ENCODE measurements around the gene OBSCN. TPM values are rescaled to one million over a fixed set of nuclear protein-coding genes. Genes with fewer than 3 reads are reported as not detected.

Gene OBSCN
- total RNA-seq, 1 donor from 2014 or later: 3.4 TPM

DNA sequence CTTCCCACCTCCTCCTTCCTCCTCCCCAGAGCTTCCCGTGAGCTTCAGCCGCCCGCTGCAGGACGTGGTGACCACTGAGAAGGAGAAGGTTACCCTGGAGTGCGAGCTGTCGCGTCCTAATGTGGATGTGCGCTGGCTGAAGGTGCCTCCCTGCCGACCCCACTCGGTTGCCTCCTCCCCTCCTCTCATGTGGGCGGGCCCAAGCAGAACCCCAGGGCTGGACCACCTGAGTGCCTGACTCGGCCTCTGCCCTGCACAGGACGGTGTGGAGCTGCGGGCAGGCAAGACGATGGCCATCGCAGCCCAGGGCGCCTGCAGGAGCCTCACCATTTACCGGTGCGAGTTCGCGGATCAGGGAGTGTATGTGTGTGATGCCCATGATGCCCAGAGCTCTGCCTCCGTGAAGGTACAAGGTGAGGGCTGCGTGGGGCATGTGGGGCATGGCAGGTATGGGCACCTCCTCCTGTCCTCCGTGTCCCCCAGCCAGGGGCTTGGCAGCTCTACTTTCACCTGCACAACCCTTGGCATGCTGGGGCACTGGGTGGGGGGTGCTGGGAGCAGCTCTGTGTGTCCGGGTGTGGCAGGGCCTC is 69.2 kb downstream of the OBSCN start:
- DNase-seq (ENCODE audit: low read depth, low spot score): no peak

- DNase-seq (ENCODE audit: low read depth, low spot score): no peak
Observed at GRCh38 chr1:228277491-228278431, 69.9 kb downstream of the OBSCN start.

- no peak for DNase-seq (ENCODE audit: low read depth, low spot score)
Observed at GRCh38 chr1:228278432-228278941, 70.6 kb downstream of the OBSCN start.

DNA sequence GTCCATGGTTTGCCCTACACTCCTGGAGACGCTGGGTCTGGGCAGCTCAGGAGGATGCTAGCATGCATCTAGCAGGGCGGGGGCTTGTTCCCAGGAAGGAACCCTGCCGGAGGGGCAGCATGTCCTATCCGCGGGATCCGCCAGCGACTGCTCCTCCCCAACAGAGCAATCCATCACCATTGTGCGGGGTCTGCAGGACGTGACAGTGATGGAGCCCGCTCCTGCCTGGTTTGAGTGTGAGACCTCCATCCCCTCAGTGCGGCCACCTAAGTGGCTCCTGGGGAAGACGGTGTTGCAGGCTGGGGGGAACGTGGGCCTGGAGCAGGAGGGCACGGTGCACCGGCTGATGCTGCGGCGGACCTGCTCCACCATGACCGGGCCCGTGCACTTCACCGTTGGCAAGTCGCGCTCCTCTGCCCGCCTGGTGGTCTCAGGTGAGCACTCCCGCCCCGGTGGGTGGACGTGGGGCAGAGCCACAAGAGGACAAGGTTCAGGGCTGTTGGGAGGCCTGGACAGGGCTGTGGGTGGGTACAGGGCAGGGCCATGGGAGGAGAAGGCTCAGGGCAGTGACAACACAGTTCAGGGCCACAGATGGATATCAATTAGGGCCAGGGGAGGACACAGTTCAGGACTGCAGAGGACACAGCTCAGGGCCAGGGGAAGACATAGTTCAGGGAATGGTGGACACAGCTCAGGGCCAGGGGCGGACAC is 71.3 kb downstream of the OBSCN start:
- no peak for DNase-seq (ENCODE audit: low read depth, low spot score)

- DNase-seq (ENCODE audit: low read depth, low spot score): no peak
Observed at GRCh38 chr1:228279722-228280105, 71.9 kb downstream of the OBSCN start.

DNA sequence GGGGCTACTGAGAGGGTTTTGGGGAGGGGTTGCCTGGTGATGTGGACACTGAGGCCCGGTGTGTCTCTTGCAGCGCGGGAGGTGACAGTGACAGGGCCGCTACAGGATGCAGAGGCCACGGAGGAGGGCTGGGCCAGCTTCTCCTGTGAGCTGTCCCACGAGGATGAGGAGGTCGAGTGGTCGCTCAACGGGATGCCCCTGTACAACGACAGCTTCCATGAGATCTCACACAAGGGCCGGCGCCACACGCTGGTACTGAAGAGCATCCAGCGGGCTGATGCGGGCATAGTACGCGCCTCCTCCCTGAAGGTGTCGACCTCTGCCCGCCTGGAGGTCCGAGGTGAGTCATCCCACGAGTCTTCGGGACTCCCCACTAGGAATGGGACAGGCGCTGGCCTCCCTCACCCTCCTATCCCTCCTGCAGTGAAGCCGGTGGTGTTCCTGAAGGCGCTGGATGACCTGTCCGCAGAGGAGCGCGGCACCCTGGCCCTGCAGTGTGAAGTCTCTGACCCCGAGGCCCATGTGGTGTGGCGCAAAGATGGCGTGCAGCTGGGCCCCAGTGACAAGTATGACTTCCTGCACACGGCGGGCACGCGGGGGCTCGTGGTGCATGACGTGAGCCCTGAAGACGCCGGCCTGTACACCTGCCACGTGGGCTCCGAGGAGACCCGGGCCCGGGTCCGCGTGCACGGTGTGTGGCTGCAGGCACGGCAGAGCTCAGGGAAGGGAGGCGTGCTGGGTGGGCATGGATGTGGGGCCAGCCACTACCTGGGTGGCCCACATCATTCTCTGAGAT is 72.5 kb downstream of the OBSCN start:
- no peak for DNase-seq (ENCODE audit: low read depth, low spot score)

- DNase-seq (ENCODE audit: low read depth, low spot score): no peak
Observed at GRCh38 chr1:228280961-228281591, 73.2 kb downstream of the OBSCN start.

- DNase-seq (ENCODE audit: low read depth, low spot score): no peak
Observed at GRCh38 chr1:228281631-228282328, 73.9 kb downstream of the OBSCN start.

DNA sequence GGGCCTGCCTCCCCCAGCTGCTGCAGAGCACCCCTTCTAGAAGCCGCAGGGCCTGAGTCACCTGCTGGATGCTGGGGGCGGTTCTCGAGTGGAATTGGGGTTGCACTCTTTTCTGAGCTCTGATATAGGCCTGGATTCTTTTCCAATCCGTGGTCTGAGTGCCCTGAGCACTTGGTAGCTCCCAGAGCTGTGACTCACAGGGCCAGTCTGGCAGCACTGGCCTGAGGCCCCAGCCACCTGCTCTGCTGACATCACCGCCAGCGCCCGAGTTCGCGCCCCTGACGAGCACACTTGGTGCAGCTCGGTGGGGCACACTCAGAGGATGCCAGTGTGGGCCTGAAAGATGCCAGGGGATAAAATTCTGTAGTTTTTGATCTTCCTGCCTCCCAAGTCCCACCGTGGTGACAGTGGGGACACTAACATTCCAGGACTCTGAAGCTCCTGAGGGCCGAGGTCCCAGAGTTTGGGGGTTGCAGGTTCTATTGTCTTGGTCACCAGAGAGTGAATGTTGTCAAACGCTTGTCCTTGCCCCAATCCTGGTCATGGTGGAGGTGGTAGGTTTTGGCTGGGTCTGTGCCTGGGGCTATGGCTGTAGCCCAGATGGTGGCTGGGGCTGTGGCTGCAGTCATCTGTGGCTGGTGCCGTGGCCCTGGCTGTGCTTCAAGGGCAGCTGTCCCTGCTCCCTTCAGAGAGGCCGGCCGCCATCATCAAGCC is 74.6 kb downstream of the OBSCN start:
- DNase-seq (ENCODE audit: low read depth, low spot score): no peak

GRCh38 chr1:228283043-228283371 is 75.2 kb downstream of the OBSCN start:
- no peak for DNase-seq (ENCODE audit: low read depth, low spot score)

DNA sequence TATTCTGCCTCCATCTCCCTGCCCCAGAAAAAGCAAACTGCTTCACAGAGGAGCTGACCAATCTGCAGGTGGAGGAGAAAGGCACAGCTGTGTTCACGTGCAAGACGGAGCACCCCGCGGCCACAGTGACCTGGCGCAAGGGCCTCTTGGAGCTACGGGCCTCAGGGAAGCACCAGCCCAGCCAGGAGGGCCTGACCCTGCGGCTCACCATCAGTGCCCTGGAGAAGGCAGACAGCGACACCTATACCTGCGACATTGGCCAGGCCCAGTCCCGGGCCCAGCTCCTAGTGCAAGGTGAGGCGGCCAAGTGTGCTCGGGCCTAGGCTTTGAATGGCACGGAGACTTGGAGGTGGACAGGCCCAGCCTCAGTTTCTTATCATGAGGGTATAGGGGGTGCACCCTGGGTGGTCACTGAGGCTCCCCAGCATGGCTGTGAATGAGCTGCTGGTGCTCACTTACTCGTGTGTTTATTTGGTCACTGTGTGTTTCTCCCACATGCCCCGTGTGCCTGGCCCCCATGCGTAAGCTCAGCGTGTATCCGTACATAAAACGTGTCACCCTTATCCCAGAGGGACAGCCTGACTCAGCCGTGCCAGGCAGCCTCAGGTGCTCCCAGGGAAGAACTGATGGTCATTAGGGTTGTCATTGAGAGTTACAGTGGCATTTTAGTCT is 75.8 kb downstream of the OBSCN start:
- no peak for DNase-seq (ENCODE audit: low read depth, low spot score)

DNA sequence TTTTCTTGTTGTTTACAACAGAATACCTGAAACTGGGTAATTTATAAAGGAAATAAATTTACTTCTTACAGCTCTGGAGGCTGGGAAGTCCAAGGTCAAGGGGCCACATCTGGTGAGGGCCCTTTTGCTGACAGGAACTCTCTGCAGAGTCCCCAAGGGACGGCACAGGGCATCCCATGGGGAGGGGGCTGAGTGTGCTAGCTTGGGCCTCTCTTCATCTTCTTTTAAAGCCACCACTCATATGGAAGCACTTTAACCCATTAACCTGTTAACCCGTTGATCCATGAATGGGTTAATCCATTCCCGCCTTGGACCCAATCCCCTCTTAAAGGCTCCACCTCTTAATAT is 76.3 kb downstream of the OBSCN start:
- no peak for DNase-seq (ENCODE audit: low read depth, low spot score)

- no peak for DNase-seq (ENCODE audit: low read depth, low spot score)
Observed at GRCh38 chr1:228284521-228284920, 76.7 kb downstream of the OBSCN start.

- DNase-seq (ENCODE audit: low read depth, low spot score): no peak
Observed at GRCh38 chr1:228285661-228286504, 78.0 kb downstream of the OBSCN start.

DNA sequence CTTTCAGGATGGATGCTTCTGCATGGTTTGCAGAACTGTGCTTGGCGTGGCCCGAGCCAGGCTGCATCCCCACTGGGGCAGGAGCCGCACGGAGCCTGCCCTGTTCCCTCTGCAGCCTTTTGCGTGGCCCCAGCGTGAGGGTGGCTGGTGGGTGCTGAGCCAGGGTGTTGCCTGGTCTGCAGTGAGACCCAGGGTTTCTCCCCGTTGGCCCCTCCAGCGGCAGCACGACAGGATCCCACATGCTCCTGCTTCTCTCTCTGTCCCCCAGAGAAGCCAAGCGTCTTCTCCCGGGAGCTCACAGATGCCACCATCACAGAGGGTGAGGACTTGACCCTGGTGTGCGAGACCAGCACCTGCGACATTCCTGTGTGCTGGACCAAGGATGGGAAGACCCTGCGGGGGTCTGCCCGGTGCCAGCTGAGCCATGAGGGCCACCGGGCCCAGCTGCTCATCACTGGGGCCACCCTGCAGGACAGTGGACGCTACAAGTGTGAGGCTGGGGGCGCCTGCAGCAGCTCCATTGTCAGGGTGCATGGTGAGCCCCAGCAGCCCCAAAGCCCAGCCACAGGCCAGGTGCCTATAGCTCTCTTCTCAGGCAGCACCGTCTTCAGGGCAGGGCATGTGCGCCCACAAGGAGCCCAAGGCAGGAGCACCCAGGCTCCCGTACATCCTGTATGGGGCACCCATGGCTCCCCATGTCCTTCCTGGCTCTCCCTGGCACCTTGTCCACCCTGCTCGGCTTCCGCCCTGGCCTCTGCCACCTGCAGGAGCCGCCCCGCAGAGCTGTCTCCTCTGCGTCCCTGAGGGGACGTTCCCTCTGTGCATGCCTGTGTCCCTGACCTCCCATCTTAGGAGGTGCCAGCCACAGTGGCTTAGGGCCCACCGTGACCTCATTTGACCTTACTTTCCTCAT is 78.9 kb downstream of the OBSCN start:
- DNase-seq (ENCODE audit: low read depth, low spot score): no peak

GRCh38 chr1:228287541-228288425 is 79.9 kb downstream of the OBSCN start:
- DNase-seq (ENCODE audit: low read depth, low spot score): no peak
